GM12801 (cell line): ENCODE data around the gene PALD1.

Experiments
- CTCF ChIP-seq: IDR thresholded peaks from one replicate; pipeline ENCODE4 v1.5.1; 2011; ENCODE audit warnings: control low read depth; ENCODE audit not compliant: insufficient read length; ENCODE audit errors: extremely low read depth

PALD1 gene

GRCh38 chr10:70445718-70446657 lies 32.6 kb upstream of the PALD1 start:
- TF ChIP-seq CTCF, result no peak

- TF ChIP-seq CTCF, result no peak
Observed at GRCh38 chr10:70448236-70448635, 30.3 kb upstream of the PALD1 start.

GRCh38 chr10:70455213-70455630 lies 23.3 kb upstream of the PALD1 start:
- TF ChIP-seq CTCF, result no peak

- no peak for TF ChIP-seq CTCF
Observed at GRCh38 chr10:70456164-70456563, 22.4 kb upstream of the PALD1 start.

- TF ChIP-seq CTCF, result no peak
Observed at GRCh38 chr10:70457759-70458305, 20.7 kb upstream of the PALD1 start.

GRCh38 chr10:70458329-70459060 lies 20.1 kb upstream of the PALD1 start:
- no peak for TF ChIP-seq CTCF

GRCh38 chr10:70459061-70459773 lies 19.4 kb upstream of the PALD1 start:
- TF ChIP-seq CTCF, result no peak
